Uterus (tissue), 2 donors: ENCODE data around the gene PSMB1.

Experiments used
- CTCF ChIP-seq, 4 experiments: fragments of 200-600 bp in 2 of 4; fragments of 450-650 bp in 2 of 4; sonication (generic) in 2 of 4; IDR thresholded peaks; one replicate each; pipeline ENCODE4 v1.5.1; 2016 to 2019; ENCODE audit warnings: antibody characterized with exemption in 4 of 4, mild to moderate bottlenecking in 2 of 4, moderate library complexity in 1 of 4
- POLR2A ChIP-seq, 2 donors: fragments of 450-650 bp; IDR thresholded peaks; one replicate each; pipeline ENCODE4 v1.6.1; 2016; ENCODE audit warnings: antibody characterized with exemption in 2 of 2, mild to moderate bottlenecking in 1 of 2, moderate library complexity in 1 of 2

- TF ChIP-seq CTCF (IDR thresholded peaks at IDR 0.05): no peak
- TF ChIP-seq POLR2A (IDR thresholded peaks at IDR 0.05): no peak
Observed at GRCh38 chr6:170523256-170524171, 29.6 kb downstream of the PSMB1 start.
